SK-N-SH (cell line): Measurements from ENCODE around the gene MECP2. TPM values are rescaled to one million over a fixed set of nuclear protein-coding genes. Genes with fewer than 3 reads are reported as not detected.

Source experiments
- CTCF ChIA-PET: fragments of 300-600, 350-600 bp; formaldehyde crosslinking; extraction: SDS; loops from one replicate; lab custom pipeline; 2021; lab: Yijun Ruan, JAX
- POLR2A ChIA-PET: fragments of 350-600 bp; sonication (Branson Sonifier 250); formaldehyde crosslinking; extraction: SDS; loops from one replicate; lab custom pipeline; 2020; ENCODE audit warnings: antibody characterized with exemption, inconsistent platforms; lab: Yijun Ruan, JAX
- DNase-seq: peaks from one replicate; pipeline ENCODE4 v3.0.0; 2012
- H2AFZ ChIP-seq: fragments of 200-600 bp; sonication (generic); 2 replicates; pipeline ENCODE4 v1.8.1; 2016; ENCODE audit warnings: antibody characterized with exemption, mild to moderate bottlenecking, low read depth
- H3F3A ChIP-seq: fragments of 200-600 bp; sonication (generic); replicated peaks from 2 replicates; pipeline ENCODE3; 2016; ENCODE audit warnings: antibody characterized with exemption, mild to moderate bottlenecking; ENCODE audit not compliant: insufficient read depth
- H3K27ac ChIP-seq, 2 experiments: fragments of 200-500 bp in 1 of 2; fragments of 200-600 bp in 1 of 2; sonication (Bioruptor generic) in 1 of 2; sonication (generic), shearing (Covaris generic) in 1 of 2; 2 replicates each; pipeline versions ENCODE4 v1.5.1 to v1.6.1; 2014 to 2016; ENCODE audit warnings: low read depth in 2 of 2, inconsistent platforms in 1 of 2, low read length in 1 of 2, mild to moderate bottlenecking in 1 of 2, mixed read lengths in 1 of 2
- H3K27me3 ChIP-seq: fragments of 200-600 bp; sonication (generic), shearing (Covaris generic); 2 replicates; pipeline ENCODE4 v1.6.1; 2016; ENCODE audit warnings: mixed run types; ENCODE audit not compliant: insufficient read depth
- H3K36me3 ChIP-seq, 2 experiments: fragments of 200-500 bp in 1 of 2; fragments of 200-600 bp in 1 of 2; sonication (Bioruptor generic) in 1 of 2; sonication (generic) in 1 of 2; replicated peaks in 1 of 2; 2 replicates each; pipeline versions ENCODE3 to v1.5.1; 2014 to 2016; ENCODE audit warnings: low read length in 1 of 2, mild to moderate bottlenecking in 1 of 2; ENCODE audit not compliant: insufficient read depth in 2 of 2, control insufficient read depth in 1 of 2
- H3K4me1 ChIP-seq, 2 experiments: fragments of 200-500 bp in 1 of 2; fragments of 200-600 bp in 1 of 2; sonication (Bioruptor generic) in 1 of 2; sonication (generic), shearing (Covaris generic) in 1 of 2; 2 replicates each; pipeline versions ENCODE4 v1.5.1 to v1.6.1; 2014 to 2016; ENCODE audit warnings: low read depth in 1 of 2, low read length in 1 of 2, mixed run types in 1 of 2; ENCODE audit not compliant: insufficient read depth in 2 of 2, control insufficient read depth in 1 of 2
- H3K4me2 ChIP-seq: fragments of 200-600 bp; sonication (generic), shearing (Covaris generic); 2 replicates; pipeline ENCODE4 v1.6.1; 2017; ENCODE audit warnings: mixed run types
- H3K4me3 ChIP-seq, 2 experiments: fragments of 200-500 bp in 1 of 2; fragments of 200-600 bp in 1 of 2; sonication (Bioruptor generic) in 1 of 2; sonication (generic), shearing (Covaris generic) in 1 of 2; 2 replicates each; pipeline versions ENCODE4 v1.5.1 to v1.8.1; 2014 to 2016; ENCODE audit warnings: low read depth in 2 of 2, inconsistent platforms in 1 of 2, low read length in 1 of 2, mild to moderate bottlenecking in 1 of 2, mixed read lengths in 1 of 2, moderate library complexity in 1 of 2
- H3K79me2 ChIP-seq: fragments of 200-600 bp; sonication (generic); 2 replicates; pipeline ENCODE4 v1.8.1; 2017; ENCODE audit warnings: mild to moderate bottlenecking; ENCODE audit not compliant: insufficient read depth
- H3K9ac ChIP-seq: fragments of 200-600 bp; sonication (generic); 2 replicates; pipeline ENCODE4 v1.6.1; 2017; ENCODE audit warnings: mixed run types
- H3K9me2 ChIP-seq: fragments of 200-600 bp; sonication (generic); 2 replicates; pipeline ENCODE4 v1.6.1; 2017; ENCODE audit warnings: mixed run types
- H3K9me3 ChIP-seq: fragments of 200-600 bp; sonication (generic); 2 replicates; pipeline ENCODE4 v1.6.1; 2017; ENCODE audit warnings: mixed run types, mild to moderate bottlenecking, moderate library complexity
- H4K20me1 ChIP-seq: fragments of 200-600 bp; sonication (generic); 2 replicates; pipeline ENCODE4 v1.6.1; 2017; ENCODE audit warnings: mild to moderate bottlenecking, mixed run types; ENCODE audit not compliant: insufficient read depth
- CHD2 ChIP-seq: fragments of 150-350 bp; IDR thresholded peaks from 2 replicates; pipeline ENCODE4 v1.6.1; 2018; ENCODE audit warnings: low read length; ENCODE audit not compliant: partially characterized antibody
- ELF1 ChIP-seq: IDR thresholded peaks from 2 replicates; pipeline ENCODE4 v1.4.0; 2012
- EP300 ChIP-seq, 2 experiments: IDR thresholded peaks; 2 replicates each; pipeline versions ENCODE4 v1.4.0 to v1.6.1; 2012; ENCODE audit warnings: borderline replicate concordance in 1 of 2, low read depth in 1 of 2, low read length in 1 of 2
- EZH2phosphoT487 ChIP-seq: fragments of 200-600 bp; sonication (generic); IDR thresholded peaks from 2 replicates; pipeline ENCODE4 v1.6.1; 2017; ENCODE audit warnings: low read depth, mixed run types, mild to moderate bottlenecking, antibody characterized with exemption, moderate library complexity, borderline replicate concordance
- FOXJ3 ChIP-seq: sonication (generic); formaldehyde crosslinking; IDR thresholded peaks from 2 replicates; pipeline ENCODE4 v1.5.1; 2020; ENCODE audit warnings: mild to moderate bottlenecking, missing genetic modification reagents
- IRF3 ChIP-seq: fragments of 150-350 bp; IDR thresholded peaks from 2 replicates; pipeline ENCODE4 v1.6.1; 2016; ENCODE audit warnings: mild to moderate bottlenecking, low read depth, low read length
- JUND ChIP-seq: IDR thresholded peaks from 2 replicates; pipeline ENCODE4 v1.4.0; 2012
- MEF2A ChIP-seq: IDR thresholded peaks from 2 replicates; pipeline ENCODE4 v1.4.0; 2012; ENCODE audit warnings: low read depth, borderline replicate concordance
- PBX3 ChIP-seq: IDR thresholded peaks from 2 replicates; pipeline ENCODE4; 2012
- POLR2AphosphoS5 ChIP-seq: IDR thresholded peaks from 2 replicates; pipeline ENCODE4 v1.6.1; 2012; ENCODE audit warnings: low read depth, low read length
- RAD21 ChIP-seq: IDR thresholded peaks from 2 replicates; pipeline ENCODE4 v1.6.1; 2012; ENCODE audit warnings: mild to moderate bottlenecking, low read length
- RCOR1 ChIP-seq: fragments of 150-350 bp; IDR thresholded peaks from 2 replicates; pipeline ENCODE4 v1.6.1; 2017; ENCODE audit warnings: antibody characterized with exemption, low read length
- RFX5 ChIP-seq: IDR thresholded peaks from 2 replicates; pipeline ENCODE4 v1.6.1; 2012; ENCODE audit warnings: mild to moderate bottlenecking, improper control_type of control experiment, low read length
- SMC3 ChIP-seq: IDR thresholded peaks from 2 replicates; pipeline ENCODE4 v1.6.1; 2012; ENCODE audit warnings: low read depth, low read length, improper control_type of control experiment
- TCF12 ChIP-seq: IDR thresholded peaks from 2 replicates; pipeline ENCODE4 v1.4.0; 2012
- USF2 ChIP-seq: fragments of 150-350 bp; IDR thresholded peaks from 2 replicates; pipeline ENCODE4 v1.6.1; 2017; ENCODE audit warnings: antibody characterized with exemption, low read length, low read depth, borderline replicate concordance
- YY1 ChIP-seq: IDR thresholded peaks from 2 replicates; pipeline ENCODE4 v1.4.0; 2012; ENCODE audit warnings: low read depth, mild to moderate bottlenecking
- WGBS: methylation state at CpG from one replicate; pipeline ENCODE4 v1.1.6; 2017; ENCODE audit warnings: low lambda C conversion rate; 5-methylcytosine and 5-hydroxymethylcytosine counted together
- polyA plus RNA-seq, 3 experiments: library from polyadenylated mRNA; depleted of rRNA; stranded (reverse); fragments of >200 nt; gene quantifications; 2 replicates each; pipeline ENCODE4 v1.2.3, GENCODE V29; 2012
- TF ChIP-seq, protein P1 (sequence below): IDR thresholded peaks from 2 replicates; pipeline ENCODE4 v1.4.0; 2012; ENCODE audit warnings: low read depth, borderline replicate concordance
- TF ChIP-seq, protein P2 (sequence below): IDR thresholded peaks from 2 replicates; pipeline ENCODE4 v1.6.1; 2012; ENCODE audit warnings: mild to moderate bottlenecking, low read depth, low read length, moderate library complexity

Gene MECP2
- polyA plus RNA-seq, 1 of the 3 experiments (the other 2 are of a cell fraction) = 8.2 TPM

DNA sequence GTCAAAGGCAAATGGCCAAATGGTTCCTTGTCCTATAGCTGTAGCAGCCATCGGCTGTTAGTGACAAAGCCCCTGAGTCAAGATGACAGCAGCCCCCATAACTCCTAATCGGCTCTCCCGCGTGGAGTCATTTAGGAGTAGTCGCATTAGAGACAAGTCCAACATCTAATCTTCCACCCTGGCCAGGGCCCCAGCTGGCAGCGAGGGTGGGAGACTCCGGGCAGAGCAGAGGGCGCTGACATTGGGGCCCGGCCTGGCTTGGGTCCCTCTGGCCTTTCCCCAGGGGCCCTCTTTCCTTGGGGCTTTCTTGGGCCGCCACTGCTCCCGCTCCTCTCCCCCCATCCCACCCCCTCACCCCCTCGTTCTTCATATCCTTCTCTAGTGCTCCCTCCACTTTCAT is 42.7 kb upstream of the MECP2 start:
- TF ChIP-seq TCF12 (no peak), EZH2phosphoT487 (no peak), ELF1 (no peak), USF2 (no peak), POLR2AphosphoS5 (no peak), FOXJ3 (CRISPR knock-in tag) (no peak), EP300 (IDR thresholded peaks at IDR 0.05; ENCODE audit: borderline replicate concordance in 1 of 2, low read depth in 1 of 2, low read length in 1 of 2) (no peak)
- H3K9me3 ChIP-seq = no peaks in the 10 kb centered on the region
- no peaks in the 10 kb centered on the region for H3F3A ChIP-seq
- peaks cover 41% of the 10 kb centered on the region; the same call in 1 of the 2 replicates for H3K27me3 ChIP-seq
- no peak overlapping the region for H3K4me3 ChIP-seq
- 24% methylated on average over 12 of the region's 12 CpGs for WGBS
- H2AFZ ChIP-seq = no peak overlapping the region
- no peak overlapping the region for H3K4me2 ChIP-seq
- ChIA-PET POLR2A (no interaction called here), CTCF (interaction anchor here (1.1 kb wide), 1 partner anchor 127 kb away, joined by 3 read pairs; no protein-coding TSS in a partner anchor)
- H3K36me3 ChIP-seq = no peaks in the 10 kb centered on the region
- H3K9me2 ChIP-seq = no peaks in the 10 kb centered on the region
- H3K9ac ChIP-seq = no peak overlapping the region
- DNase-seq = no peak
- H3K4me1 ChIP-seq = no peaks in the 10 kb centered on the region
- H3K27ac ChIP-seq = no peak overlapping the region
- H4K20me1 ChIP-seq = no peaks in the 10 kb centered on the region
- H3K79me2 ChIP-seq = no peaks in the 10 kb centered on the region

GRCh38 chrX:154138857-154139256 is 41.3 kb upstream of the MECP2 start:
- Histone ChIP-seq H3K4me1 (no peaks in the 10 kb centered on the region), H3F3A (no peaks in the 10 kb centered on the region), H3K79me2 (no peaks in the 10 kb centered on the region), H3K27me3 (peaks cover 44% of the 10 kb centered on the region; the same call in 1 of the 2 replicates), H3K4me2 (no peak overlapping the region), H3K27ac (no peak overlapping the region), H2AFZ (no peak overlapping the region), H4K20me1 (no peaks in the 10 kb centered on the region), H3K36me3 (no peaks in the 10 kb centered on the region), H3K9me2 (no peaks in the 10 kb centered on the region), H3K9me3 (no peaks in the 10 kb centered on the region), H3K9ac (no peak overlapping the region), H3K4me3 (no peak overlapping the region)
- ChIA-PET POLR2A (no interaction called here), CTCF (interaction anchor here (0.9 kb wide), 1 partner anchor 169 kb away, joined by 4 read pairs; no protein-coding TSS in a partner anchor)
- no peak for DNase-seq
- WGBS = 40% methylated on average over 10 of the region's 10 CpGs
- TF ChIP-seq, protein P1, sequence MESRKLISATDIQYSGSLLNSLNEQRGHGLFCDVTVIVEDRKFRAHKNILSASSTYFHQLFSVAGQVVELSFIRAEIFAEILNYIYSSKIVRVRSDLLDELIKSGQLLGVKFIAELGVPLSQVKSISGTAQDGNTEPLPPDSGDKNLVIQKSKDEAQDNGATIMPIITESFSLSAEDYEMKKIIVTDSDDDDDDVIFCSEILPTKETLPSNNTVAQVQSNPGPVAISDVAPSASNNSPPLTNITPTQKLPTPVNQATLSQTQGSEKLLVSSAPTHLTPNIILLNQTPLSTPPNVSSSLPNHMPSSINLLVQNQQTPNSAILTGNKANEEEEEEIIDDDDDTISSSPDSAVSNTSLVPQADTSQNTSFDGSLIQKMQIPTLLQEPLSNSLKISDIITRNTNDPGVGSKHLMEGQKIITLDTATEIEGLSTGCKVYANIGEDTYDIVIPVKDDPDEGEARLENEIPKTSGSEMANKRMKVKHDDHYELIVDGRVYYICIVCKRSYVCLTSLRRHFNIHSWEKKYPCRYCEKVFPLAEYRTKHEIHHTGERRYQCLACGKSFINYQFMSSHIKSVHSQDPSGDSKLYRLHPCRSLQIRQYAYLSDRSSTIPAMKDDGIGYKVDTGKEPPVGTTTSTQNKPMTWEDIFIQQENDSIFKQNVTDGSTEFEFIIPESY = no peak
- TF ChIP-seq, protein P2, sequence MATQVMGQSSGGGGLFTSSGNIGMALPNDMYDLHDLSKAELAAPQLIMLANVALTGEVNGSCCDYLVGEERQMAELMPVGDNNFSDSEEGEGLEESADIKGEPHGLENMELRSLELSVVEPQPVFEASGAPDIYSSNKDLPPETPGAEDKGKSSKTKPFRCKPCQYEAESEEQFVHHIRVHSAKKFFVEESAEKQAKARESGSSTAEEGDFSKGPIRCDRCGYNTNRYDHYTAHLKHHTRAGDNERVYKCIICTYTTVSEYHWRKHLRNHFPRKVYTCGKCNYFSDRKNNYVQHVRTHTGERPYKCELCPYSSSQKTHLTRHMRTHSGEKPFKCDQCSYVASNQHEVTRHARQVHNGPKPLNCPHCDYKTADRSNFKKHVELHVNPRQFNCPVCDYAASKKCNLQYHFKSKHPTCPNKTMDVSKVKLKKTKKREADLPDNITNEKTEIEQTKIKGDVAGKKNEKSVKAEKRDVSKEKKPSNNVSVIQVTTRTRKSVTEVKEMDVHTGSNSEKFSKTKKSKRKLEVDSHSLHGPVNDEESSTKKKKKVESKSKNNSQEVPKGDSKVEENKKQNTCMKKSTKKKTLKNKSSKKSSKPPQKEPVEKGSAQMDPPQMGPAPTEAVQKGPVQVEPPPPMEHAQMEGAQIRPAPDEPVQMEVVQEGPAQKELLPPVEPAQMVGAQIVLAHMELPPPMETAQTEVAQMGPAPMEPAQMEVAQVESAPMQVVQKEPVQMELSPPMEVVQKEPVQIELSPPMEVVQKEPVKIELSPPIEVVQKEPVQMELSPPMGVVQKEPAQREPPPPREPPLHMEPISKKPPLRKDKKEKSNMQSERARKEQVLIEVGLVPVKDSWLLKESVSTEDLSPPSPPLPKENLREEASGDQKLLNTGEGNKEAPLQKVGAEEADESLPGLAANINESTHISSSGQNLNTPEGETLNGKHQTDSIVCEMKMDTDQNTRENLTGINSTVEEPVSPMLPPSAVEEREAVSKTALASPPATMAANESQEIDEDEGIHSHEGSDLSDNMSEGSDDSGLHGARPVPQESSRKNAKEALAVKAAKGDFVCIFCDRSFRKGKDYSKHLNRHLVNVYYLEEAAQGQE = no peak
- TF ChIP-seq SMC3 (no peak), PBX3 (no peak), RFX5 (no peak), CHD2 (no peak), MEF2A (no peak), IRF3 (no peak), JUND (no peak), YY1 (no peak), RAD21 (no peak), RCOR1 (no peak), POLR2AphosphoS5 (no peak), USF2 (no peak), TCF12 (no peak)
